ENCODE measurements around the gene A1BG. TPM values are rescaled to one million over a fixed set of nuclear protein-coding genes. Genes with fewer than 3 reads are reported as not detected.

The A1BG gene
- total and polyA plus RNA-seq, 2 of the 8 experiments (the other 6 are each of a cell fraction or from before 2014, with no cell fraction given) = 20.8 to 69.6 TPM

DNA sequence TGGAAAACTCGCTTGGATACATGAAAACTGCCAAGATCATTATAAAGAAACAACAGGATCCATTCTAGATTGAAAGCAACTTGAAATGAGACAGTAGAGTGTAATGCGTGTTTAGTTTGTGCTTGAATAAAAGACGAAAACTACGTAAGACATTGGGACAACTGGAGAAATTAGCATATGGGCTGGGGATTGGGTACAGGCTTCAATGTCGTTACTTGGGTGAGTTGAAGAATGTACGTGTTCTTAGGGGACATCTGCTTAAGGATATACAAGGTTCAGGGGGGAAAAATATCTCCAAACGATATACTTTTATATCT lies 48.6 kb downstream of the A1BG start (continued):
- TF ChIP-seq SP4 (IDR thresholded peaks at IDR 0.05; ENCODE audit: low read length) (no peak), PHF8 (conservative IDR thresholded peaks at IDR 0.05; ENCODE audit: low read depth, low read length) (no peak), SIX5 (IDR thresholded peaks at IDR 0.05; ENCODE audit: low read depth, low read length) (no peak)
